ENCODE measurements around the gene KLHL29. TPM values are rescaled to one million over a fixed set of nuclear protein-coding genes. Genes with fewer than 3 reads are reported as not detected.
A peak's percentile ranks its signal among the peaks of the same experiment; 100 is the strongest.

KLHL29 gene
- total RNA-seq, 1 donor from 2014 or later = 4.4 TPM

- no peak for TF ChIP-seq CTCF (IDR thresholded peaks at IDR 0.05; ENCODE audit: unreplicated experiment)
- H3K36me3 Mint-ChIP-seq (ENCODE audit: insufficient read depth) = no peaks in the 10 kb centered on the region
- no peak overlapping the region for H3K4me3 Mint-ChIP-seq (ENCODE audit: low read depth)
- H3K4me1 Mint-ChIP-seq (ENCODE audit: low read depth) = peaks cover 1% of the 10 kb centered on the region
- peak overlapping the region; percentile 23 for H3K27ac Mint-ChIP-seq
- DNase-seq (ENCODE audit: low spot score, unreplicated experiment) = no peak
- no peaks in the 10 kb centered on the region for H3K9me3 Mint-ChIP-seq (ENCODE audit: low read depth)
- H3K27me3 Mint-ChIP-seq = peaks cover 16% of the 10 kb centered on the region
Observed at GRCh38 chr2:23618794-23619530, 234.0 kb downstream of the KLHL29 start.

GRCh38 chr2:23619941-23620340 is 235.0 kb downstream of the KLHL29 start:
- H3K4me3 Mint-ChIP-seq (ENCODE audit: low read depth) = no peak overlapping the region
- H3K27ac Mint-ChIP-seq = no peak overlapping the region
- no peak for TF ChIP-seq CTCF (IDR thresholded peaks at IDR 0.05; ENCODE audit: unreplicated experiment)
- no peaks in the 10 kb centered on the region for H3K36me3 Mint-ChIP-seq (ENCODE audit: insufficient read depth)
- H3K27me3 Mint-ChIP-seq = peaks cover 16% of the 10 kb centered on the region
- DNase-seq (ENCODE audit: low spot score, unreplicated experiment) = no peak
- peaks cover 1% of the 10 kb centered on the region for H3K4me1 Mint-ChIP-seq (ENCODE audit: low read depth)
- H3K9me3 Mint-ChIP-seq (ENCODE audit: low read depth) = peaks cover 3% of the 10 kb centered on the region

- no peak overlapping the region for H3K4me3 Mint-ChIP-seq (ENCODE audit: low read depth)
- peaks cover 1% of the 10 kb centered on the region for H3K4me1 Mint-ChIP-seq (ENCODE audit: low read depth)
- H3K36me3 Mint-ChIP-seq (ENCODE audit: insufficient read depth) = no peaks in the 10 kb centered on the region
- no peak for DNase-seq (ENCODE audit: low spot score, unreplicated experiment)
- peaks cover 3% of the 10 kb centered on the region for H3K9me3 Mint-ChIP-seq (ENCODE audit: low read depth)
- H3K27me3 Mint-ChIP-seq = peaks cover 20% of the 10 kb centered on the region
- H3K27ac Mint-ChIP-seq = no peak overlapping the region
- TF ChIP-seq CTCF (IDR thresholded peaks at IDR 0.05; ENCODE audit: unreplicated experiment) = no peak
Observed at GRCh38 chr2:23620841-23621341, 235.9 kb downstream of the KLHL29 start.

GRCh38 chr2:23621616-23622015 is 236.6 kb downstream of the KLHL29 start:
- Mint-ChIP-seq H3K27me3 (peaks cover 20% of the 10 kb centered on the region), H3K4me3 (ENCODE audit: low read depth) (no peak overlapping the region), H3K36me3 (ENCODE audit: insufficient read depth) (no peaks in the 10 kb centered on the region), H3K9me3 (ENCODE audit: low read depth) (peaks cover 3% of the 10 kb centered on the region), H3K27ac (no peak overlapping the region), H3K4me1 (ENCODE audit: low read depth) (peaks cover 1% of the 10 kb centered on the region)
- TF ChIP-seq CTCF (IDR thresholded peaks at IDR 0.05; ENCODE audit: unreplicated experiment) = no peak
- DNase-seq (ENCODE audit: low spot score, unreplicated experiment) = no peak

GRCh38 chr2:23622466-23622865 is 237.5 kb downstream of the KLHL29 start:
- no peaks in the 10 kb centered on the region for H3K4me1 Mint-ChIP-seq (ENCODE audit: low read depth)
- H3K4me3 Mint-ChIP-seq (ENCODE audit: low read depth) = no peak overlapping the region
- peaks cover 21% of the 10 kb centered on the region for H3K27me3 Mint-ChIP-seq
- H3K27ac Mint-ChIP-seq = no peak overlapping the region
- no peaks in the 10 kb centered on the region for H3K36me3 Mint-ChIP-seq (ENCODE audit: insufficient read depth)
- H3K9me3 Mint-ChIP-seq (ENCODE audit: low read depth) = peaks cover 3% of the 10 kb centered on the region
- no peak for TF ChIP-seq CTCF (IDR thresholded peaks at IDR 0.05; ENCODE audit: unreplicated experiment)
- DNase-seq (ENCODE audit: low spot score, unreplicated experiment) = no peak

Measured in progenitor cell of endocrine pancreas (in vitro differentiated cells).